ENCODE measurements around the gene GPATCH4.
A peak's percentile ranks its signal among the peaks of the same experiment; 100 is the strongest.

Gene GPATCH4

DNA sequence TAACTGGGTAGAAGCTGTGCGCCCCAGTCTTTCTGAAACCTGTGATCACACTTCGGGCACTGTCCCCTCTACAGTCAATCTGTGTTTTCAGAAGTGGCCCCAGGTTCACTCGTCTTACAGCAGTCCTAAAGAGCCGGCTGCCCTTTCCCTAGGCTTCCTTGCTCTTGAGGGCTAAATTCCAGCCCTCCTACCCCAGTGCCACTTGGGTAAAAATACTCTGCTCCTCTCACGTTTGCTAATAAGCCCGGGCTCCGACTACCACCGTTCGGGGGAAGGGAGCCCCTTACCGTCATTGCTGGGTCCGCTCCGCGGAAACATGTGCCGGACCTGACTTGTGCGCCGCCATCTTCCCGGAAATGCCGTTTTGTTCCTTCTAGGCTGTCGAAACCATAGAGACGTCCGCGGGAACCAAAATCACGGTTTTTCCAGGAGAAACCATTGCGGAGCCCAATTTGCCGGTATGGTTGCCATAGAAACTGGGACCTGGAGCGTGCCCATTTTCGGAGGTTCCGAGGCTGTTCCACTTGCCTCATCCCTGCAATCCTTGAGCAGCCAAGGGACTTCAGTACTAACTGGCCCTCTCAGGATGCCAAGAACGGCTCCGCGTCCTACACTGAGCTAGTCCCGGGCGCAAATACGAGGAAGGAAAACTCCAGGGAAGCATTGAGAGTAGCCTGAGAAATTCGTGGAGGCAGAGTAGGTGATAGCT, at the start of gene GPATCH4:
GPATCH4 (minus strand) TSS at position 358 of the 709 bp plus-strand sequence.
- H3K27ac ChIP-seq: peak within 1 kb of the TSS; percentile 69 to 75
- DNase-seq (ENCODE audit: low spot score): peak; percentile 91
- TF ChIP-seq, protein P1, sequence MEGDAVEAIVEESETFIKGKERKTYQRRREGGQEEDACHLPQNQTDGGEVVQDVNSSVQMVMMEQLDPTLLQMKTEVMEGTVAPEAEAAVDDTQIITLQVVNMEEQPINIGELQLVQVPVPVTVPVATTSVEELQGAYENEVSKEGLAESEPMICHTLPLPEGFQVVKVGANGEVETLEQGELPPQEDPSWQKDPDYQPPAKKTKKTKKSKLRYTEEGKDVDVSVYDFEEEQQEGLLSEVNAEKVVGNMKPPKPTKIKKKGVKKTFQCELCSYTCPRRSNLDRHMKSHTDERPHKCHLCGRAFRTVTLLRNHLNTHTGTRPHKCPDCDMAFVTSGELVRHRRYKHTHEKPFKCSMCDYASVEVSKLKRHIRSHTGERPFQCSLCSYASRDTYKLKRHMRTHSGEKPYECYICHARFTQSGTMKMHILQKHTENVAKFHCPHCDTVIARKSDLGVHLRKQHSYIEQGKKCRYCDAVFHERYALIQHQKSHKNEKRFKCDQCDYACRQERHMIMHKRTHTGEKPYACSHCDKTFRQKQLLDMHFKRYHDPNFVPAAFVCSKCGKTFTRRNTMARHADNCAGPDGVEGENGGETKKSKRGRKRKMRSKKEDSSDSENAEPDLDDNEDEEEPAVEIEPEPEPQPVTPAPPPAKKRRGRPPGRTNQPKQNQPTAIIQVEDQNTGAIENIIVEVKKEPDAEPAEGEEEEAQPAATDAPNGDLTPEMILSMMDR (IDR thresholded peaks at IDR 0.05): no peak
- H3K4me3 ChIP-seq: peak within 1 kb of the TSS; percentile 77

DNA sequence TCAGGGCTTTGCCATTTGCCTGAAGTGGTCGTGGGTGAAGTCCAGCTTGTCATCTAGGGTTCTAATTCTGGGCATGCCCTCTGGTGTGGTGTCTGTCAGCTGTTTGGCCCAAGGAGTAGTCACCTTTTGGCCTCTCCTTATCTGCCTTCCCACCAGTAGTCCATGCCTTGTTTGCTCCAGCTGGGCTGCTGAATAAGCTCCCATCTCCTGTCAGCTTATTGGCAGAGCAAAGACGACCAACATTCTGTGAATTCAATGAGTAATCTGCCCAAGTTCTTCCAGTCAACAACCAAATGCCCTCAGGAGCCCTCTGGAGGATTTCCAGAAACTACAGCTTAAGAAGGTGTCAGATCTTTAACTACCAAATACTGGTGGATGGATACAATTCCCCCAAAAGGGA, 47.7 kb upstream of the GPATCH4 start:
- no peak overlapping the region for H3K27ac ChIP-seq
- no peak overlapping the region for H3K4me3 ChIP-seq
- DNase-seq (ENCODE audit: low spot score): no peak
- TF ChIP-seq, protein P1 (IDR thresholded peaks at IDR 0.05): no peak

GRCh38 chr1:156648496-156648895, 47.2 kb upstream of the GPATCH4 start:
- DNase-seq (ENCODE audit: low spot score): no peak
- Histone ChIP-seq H3K27ac (no peak overlapping the region), H3K4me3 (no peak overlapping the region)
- TF ChIP-seq, protein P1 (IDR thresholded peaks at IDR 0.05): no peak

- no peak for DNase-seq (ENCODE audit: low spot score)
- Histone ChIP-seq H3K27ac (no peak overlapping the region), H3K4me3 (no peak overlapping the region)
- TF ChIP-seq, protein P1 (IDR thresholded peaks at IDR 0.05): no peak
Measured at GRCh38 chr1:156647351-156647750, 46.1 kb upstream of the GPATCH4 start.

- TF ChIP-seq, protein P1 (IDR thresholded peaks at IDR 0.05): no peak
- H3K4me3 ChIP-seq: no peak overlapping the region
- no peak for DNase-seq (ENCODE audit: low spot score)
Measured at GRCh38 chr1:156646738-156647211, 45.5 kb upstream of the GPATCH4 start.

GRCh38 chr1:156645666-156646065, 44.4 kb upstream of the GPATCH4 start:
- TF ChIP-seq, protein P1 (IDR thresholded peaks at IDR 0.05): no peak

More at GRCh38 chr1:156646738-156647211, 45.5 kb upstream of the GPATCH4 start:
- H3K27ac ChIP-seq: no peak overlapping the region

DNA sequence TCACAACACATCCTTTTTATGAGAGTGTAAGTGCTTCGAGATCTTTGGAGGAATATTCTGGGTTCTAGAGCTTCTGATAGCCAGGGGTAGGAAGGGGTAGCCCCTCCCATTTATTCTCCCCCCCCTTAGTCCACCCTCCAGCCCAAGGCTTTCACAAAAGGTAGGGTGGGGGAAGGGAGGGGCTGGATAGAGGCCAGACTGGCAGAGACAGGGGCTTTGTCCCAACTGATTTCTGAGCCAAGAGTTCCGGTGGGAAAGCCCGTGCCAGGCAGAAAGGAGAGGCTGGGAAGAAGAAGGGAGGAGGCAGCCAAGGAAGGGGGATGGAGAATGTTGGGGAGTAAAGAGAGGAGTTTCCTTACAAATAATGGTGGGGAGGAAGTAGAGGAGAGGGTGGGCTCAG, 43.8 kb upstream of the GPATCH4 start:
- DNase-seq (ENCODE audit: low spot score): no peak
- no peak overlapping the region for H3K27ac ChIP-seq
- TF ChIP-seq, protein P1 (IDR thresholded peaks at IDR 0.05): no peak
- H3K4me3 ChIP-seq: no peak overlapping the region

More at GRCh38 chr1:156645666-156646065, 44.4 kb upstream of the GPATCH4 start:
- Histone ChIP-seq H3K4me3 (no peak overlapping the region), H3K27ac (no peak overlapping the region)
- DNase-seq (ENCODE audit: low spot score): no peak
